Activated CD8-positive, alpha-beta memory T cell treated with anti-CD3 and anti-CD28 coated beads, Interleukin-2, amount 50 U/mL, for 4 hours (primary cell): ENCODE measurements around the gene TMA16.
"Not testable (repeated sequence)": the region's sequence is repeated elsewhere in the genome, so short reads cannot be mapped to it uniquely, and the experiment has no call there.

Experiments used
- DNase-seq: peaks from one replicate; pipeline ENCODE4 v3.0.0-alpha.2; 2020

TMA16 gene

DNA sequence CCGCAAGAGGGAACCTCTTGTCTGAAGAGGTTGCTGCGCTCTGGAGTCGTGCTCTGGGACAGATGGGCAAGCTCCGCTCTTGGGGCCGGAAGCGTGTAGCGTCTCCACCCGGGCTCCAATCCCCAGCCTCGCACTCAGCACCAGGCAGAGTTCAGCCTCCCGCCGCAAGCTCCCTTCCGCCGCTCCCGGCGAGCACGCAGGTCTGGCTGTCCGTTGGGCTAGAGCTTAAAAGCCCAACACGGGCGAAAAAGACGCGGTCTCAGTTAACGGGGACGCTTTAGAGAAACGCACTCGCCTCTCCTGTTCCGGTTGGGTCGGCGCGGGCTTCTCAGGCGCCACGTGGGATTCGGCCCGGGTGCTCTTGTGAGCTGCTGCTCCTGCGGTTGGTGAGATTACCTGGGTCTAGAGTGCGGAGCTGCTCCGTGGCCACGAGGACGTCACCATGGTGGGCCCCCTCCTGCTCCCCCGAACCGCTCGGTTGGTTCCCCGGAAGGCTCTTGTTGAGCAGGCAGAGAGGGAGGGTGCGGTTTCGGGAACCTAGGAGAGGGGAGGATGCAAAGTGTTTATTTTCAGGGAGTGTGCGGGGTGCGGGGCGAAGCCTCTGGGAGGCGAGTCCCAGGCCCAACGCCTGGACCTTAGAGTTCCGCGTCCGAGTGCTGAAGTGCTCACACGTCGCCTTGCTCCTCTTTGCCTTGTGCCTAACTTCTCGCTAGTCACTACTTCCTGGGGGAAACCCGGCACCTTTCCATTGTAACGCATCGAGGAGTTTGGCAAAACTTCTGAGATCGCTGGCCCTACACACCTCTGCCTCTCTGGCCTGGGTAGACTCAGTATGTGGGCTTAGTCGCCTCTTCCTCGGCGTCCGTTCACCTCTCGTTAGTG lies at the start of gene TMA16:
TMA16 (plus strand) TSS at position 331 of the 882 bp plus-strand sequence; CDS start at position 443, 112 bp downstream.
- peak; percentile 75 for DNase-seq

DNA sequence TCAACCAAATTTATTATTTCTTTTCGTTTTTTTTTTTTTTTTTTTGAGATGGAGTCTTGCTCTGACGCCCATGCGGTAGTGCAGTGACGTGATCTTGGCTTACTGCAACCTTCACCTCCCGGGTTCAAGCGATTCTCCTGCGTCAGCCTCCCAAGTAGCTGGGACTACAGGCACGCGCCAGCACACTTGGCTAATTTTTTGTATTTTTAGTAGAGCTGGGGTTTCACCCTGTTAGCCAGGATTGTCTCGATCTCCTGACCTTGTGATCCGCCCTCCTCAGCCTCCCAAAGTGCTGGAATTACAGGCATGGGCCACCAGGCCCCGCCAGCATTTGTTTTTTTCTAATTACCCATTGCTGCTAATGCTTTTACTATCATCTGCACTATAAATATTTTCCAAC lies 47.5 kb upstream of the TMA16 start:
- DNase-seq: not testable (repeated sequence)

DNA sequence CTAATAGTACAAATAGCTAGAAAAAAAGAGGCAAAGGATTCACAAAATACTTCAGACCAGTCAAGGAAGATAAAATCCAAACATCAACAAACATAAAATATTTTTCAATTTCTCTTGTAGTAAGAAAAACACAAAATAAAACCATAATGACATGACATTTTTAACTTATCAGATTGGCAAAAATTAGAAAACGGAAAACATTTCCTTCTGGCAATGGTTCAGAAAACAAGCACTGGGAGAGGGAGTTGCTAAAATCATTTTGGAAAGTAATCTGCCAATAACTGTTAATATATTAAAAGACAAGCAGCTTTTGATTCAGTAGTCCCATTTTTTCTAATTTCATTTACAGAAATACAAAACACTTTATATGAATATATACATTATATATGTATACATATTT lies 47.0 kb upstream of the TMA16 start:
- DNase-seq: no peak

DNA sequence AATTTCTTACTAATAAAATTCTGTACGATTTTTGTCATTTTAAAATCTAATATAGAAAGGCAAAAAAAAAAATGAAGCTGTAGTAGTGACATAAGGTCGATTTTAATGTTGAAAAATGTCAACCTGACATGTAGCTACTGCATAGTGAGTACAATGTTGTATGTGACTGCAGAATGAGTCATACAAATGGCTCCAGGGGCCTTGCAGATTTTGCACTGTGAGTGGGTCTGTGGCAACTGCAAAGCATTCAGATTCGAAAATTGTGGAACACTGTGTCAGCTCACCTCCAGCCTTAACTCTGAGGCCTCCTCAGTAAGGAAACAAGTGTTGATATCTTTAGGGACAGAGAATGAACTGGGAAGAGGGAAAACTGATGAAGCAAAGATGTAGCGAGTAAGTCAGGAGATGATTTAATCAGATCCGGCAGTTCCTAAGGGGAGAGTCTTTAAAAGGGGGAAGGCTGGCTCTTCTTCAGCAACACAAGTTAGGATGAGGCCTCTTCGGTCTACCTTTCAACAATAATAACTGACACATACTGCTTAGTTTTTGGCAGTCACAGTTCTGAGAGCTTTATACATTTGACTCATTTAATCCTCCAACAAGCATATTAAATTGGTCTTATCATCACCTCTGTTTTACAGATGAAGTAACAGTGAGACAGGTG lies 45.8 kb upstream of the TMA16 start:
- DNase-seq: no peak

DNA sequence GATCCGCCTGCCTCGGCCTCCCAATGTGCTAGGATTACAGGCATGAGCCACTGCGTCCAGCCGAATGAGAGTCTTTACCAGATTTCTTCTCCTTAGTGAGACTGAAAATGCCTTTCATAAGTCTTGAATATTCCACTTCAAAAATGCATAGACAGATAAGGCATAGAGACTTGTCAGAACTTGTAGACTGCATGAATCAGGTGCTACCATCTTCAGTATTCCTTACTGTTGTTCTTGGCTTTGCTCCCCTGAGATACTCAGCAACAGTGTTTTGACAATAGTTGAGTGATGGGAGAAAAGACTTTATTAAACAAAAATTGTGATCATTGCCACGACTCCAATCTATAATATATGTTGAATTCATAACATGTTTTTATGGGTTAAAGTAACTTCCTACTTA lies 31.9 kb upstream of the TMA16 start:
- DNase-seq: no peak

DNA sequence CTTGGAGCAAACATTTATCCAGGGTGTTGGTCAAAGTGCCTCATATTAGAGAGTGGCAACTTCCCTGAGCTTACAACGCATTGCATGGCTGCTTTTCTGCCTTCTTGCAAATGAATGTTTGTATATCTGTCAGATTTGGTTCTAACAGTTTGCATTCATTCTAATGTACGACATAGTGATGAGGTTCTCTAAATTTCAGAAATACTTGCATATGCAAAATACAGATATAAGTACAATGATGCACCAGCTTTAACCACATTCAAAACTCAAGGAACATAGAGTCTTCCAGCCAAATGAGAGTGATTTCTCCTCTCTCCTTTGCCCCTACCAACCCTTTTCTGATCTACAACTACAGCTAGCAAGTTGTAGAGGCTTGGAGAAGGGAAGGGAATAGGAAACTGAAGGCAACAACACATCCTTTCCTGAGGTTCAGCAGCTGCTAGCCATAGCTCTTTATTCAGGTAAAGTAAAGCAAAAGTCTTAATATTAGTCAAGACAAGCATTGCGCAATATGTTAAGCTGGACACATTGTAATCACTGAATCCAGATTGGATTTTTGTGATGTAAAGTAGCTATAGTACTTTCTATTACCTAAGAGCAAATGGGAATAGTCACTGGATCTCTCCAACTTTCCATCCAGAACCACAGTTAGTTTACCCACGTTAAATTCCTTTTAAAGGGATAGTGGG lies 27.3 kb upstream of the TMA16 start:
- no peak for DNase-seq

DNA sequence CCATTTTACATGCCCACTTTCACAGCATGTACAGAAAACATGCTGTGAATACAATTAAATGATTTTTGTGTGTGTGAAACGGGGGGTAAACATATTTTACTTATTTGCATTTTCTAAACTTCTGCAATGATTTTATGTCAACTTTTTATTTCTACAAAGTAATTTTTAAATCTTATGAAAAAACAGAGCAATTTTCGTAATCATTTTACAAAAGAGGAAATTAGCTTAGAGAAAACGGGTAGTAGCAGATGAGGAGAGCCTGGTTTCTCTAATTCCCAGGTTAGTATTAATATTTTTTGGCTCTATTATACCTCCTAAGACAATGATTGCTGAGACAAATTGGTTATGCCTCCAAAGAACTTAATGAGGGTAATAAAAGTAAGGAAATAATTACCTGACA lies 24.1 kb upstream of the TMA16 start:
- no peak for DNase-seq

DNA sequence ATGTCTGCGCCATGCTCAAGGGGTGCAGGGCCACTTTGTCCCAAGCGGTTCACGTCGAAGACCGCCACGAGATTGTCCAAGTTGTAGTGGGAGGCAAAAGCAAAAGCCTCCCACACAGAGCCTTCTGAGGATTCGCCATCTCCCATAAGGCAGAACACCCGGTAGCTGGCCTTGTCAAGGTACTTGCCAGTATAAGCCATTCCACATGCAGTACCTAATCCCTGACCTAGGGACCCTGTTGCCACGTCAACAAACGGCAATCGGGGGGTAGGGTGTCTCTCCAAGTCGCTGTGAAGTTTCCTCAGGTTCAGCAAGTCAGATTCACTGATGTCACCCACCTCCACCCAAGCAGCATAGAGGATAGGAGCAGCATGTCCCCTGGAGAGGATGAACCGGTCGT lies 21.4 kb upstream of the TMA16 start:
- no peak for DNase-seq

DNA sequence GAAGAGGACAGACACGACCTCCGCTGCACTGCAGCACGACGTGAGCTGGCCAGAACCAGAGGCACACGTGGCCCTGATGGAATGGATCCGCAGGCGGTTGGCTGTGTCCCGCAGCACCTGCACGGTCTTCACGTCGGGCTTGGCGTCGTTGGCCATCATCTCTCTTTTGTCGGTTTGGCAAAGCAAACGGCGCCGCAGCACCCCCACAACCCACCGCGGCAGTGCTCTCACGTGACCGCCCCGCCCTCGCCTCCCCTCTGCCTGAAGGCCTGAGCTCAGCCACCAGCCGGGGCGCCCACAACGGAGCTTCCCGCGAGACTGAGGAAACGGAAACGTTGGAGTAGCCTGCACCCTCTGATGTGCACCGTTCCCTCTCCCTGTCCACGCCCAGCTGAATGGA lies 20.9 kb upstream of the TMA16 start, which contains the start of gene TKTL2:
TKTL2 (minus strand) TSS at position 179 of the 400 bp plus-strand sequence; CDS start at position 159, 20 bp downstream.
- DNase-seq: no peak

DNA sequence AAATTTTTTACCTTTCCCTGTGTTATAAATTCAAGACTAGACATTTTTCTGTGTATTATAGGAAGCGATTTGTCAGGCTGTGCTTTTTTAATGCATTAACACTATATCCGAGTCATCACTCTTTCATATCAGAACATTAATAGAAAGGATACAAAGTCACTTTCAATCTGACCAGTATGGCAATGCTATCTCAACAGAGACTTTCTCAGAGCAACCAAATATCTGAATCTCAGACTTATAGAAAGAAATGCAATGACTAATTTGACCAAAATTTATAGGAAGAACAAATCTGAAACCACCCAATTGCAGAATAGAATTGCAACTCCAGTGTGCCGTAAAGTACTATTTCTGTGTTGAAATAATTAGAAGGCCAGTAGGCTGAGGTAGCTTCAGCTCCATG lies 20.5 kb upstream of the TMA16 start:
- DNase-seq: no peak

DNA sequence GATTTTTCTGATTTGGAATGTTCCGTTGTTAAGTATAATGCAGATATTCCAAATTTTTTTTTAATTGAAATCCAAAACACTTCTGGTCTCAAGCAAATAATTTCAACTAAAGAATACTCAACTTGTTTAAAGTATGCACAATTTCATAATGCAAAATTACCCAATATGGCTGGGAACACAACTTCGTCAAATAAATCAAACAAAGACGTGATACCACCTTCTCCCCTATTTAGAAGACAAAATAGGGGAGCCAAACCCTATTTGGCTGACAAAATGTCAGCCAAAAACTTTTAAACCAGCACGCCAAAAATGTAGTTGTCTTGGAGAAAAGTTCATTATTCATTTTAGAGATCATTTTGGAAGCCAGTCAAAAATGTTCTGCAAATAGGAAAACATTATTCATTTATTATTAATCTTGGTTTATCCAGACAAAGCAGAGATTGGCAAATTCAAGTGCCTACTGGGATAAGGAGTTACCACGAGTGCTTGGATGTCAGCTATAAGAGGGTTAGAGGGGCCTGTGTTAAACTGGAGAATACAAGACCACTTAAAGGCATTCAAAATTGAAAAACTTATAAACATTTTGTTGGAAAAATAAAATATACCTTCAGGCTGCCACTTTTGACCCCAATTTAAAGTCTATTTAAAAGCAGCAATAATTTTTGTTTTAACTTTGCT lies 17.6 kb upstream of the TMA16 start:
- DNase-seq: no peak

DNA sequence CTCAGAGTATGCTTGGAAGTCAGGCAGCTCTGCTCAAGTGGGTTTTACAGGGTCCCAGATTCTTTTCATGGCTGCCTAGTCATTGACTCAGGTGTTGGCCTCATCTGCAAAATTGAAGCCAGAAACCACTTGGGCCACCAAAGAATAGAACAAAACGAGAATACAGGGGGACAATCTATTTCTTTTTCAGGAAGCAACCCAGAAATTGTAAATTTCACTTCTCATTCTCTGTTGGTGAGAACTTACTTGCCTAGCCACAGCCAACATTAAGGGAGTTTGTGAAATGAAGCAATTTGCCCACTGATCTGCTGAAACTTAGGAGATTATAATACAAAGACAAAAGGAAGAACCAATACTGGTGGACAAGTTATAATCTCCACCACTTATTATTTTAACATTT lies 12.3 kb upstream of the TMA16 start:
- DNase-seq: no peak

DNA sequence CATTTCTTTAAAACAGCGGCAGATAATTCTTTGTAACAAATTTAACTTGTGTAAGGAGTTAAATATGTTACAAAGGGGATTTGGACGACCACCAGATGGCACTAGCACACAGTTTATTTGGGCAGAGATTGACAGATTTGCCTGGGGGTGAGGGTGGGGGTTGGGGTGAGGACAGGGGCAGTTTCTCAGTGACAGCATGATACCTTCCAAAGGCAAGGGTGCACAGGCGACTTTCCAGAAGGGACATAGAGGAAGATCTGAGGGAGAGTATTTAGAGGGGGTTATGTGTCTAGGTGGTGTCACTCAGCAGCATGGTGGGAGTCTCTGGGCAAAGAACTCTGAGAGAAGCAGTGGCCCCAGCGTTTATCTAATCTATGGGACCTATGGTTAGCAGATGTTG lies 9.6 kb upstream of the TMA16 start:
- DNase-seq: peak; percentile 62

DNA sequence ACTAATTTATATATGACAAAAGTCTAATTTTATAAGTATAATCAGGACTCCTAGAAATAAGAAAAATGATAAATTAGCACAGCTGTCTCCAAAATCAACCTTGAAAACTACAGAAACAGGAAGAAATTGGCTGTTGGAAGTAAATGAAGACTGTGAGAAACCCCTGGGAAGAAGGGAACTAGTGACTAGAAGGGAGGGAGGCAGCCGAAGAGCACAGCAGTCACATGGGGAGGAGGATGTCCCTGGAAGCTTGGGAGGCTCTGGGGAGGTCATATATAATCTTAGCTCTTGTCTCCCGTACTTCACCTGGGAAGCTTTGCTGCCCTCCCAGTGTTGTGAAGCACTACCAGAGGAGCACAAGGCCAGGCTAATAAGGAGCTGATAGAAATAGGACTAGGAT lies 8.9 kb upstream of the TMA16 start:
- no peak for DNase-seq

DNA sequence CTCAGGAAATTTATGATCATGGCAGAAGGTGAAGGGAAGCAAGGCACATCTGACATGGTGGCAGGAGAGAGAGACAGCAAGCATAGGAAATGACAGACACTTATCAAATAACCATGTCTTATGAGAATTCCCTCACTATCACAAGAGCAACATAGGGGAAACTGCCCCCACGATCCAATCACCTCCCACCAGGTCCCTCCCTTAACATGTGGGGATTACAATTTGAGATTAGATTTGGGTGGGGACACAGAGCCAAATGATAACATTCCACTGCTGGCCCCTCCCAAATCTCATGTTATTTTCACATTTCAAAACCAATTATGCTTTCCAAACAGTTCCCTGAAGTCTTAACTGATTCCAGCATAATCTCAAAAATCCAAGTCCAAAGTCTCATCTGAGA lies 8.2 kb upstream of the TMA16 start:
- DNase-seq: no peak

DNA sequence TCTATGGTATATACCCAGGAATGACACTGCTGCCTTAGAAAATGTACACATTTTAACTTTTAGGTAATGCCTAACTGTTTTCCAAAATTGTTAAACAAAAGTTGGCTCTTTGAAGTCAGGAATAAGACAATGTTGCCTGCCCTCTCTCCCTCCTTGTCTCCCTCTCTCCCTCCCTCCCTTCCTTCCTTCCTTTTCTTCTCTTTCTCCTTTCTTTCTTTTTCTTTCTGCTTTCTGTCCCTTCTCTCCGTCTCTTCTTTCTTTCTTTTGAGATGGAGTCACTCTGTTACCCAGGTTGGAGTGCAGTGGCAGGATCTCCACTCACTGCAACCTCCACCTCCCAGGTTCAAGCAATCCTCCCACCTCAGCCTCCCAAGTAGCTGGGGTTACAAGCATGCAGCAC lies 4.6 kb upstream of the TMA16 start:
- no peak for DNase-seq

DNA sequence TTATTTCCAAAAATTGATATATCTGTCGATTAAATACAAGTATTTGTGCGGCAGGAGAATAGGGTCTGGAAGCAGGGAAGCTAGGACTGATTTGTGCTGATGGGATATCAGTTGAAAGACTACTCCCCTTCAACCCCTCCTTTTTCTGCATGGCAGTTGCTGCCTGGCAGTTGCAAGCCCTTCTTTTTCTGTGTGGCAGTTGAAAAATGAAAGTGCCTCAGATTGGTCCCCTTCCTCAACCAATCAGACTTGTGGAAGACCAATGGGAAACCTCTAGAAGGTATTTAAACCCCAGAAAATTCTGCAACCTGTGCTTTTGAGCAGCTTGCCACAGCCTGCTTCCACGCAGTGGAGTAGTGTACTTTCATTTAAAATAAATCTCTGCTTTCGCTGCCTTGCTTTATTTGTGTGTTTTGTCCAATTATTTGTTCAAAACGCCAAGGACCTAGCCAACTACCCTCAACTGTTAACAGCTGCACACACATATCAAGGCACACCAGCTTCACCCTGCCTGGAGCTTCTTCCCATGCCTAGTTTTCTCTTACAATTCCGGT lies 1.5 kb upstream of the TMA16 start:
- DNase-seq: no peak

DNA sequence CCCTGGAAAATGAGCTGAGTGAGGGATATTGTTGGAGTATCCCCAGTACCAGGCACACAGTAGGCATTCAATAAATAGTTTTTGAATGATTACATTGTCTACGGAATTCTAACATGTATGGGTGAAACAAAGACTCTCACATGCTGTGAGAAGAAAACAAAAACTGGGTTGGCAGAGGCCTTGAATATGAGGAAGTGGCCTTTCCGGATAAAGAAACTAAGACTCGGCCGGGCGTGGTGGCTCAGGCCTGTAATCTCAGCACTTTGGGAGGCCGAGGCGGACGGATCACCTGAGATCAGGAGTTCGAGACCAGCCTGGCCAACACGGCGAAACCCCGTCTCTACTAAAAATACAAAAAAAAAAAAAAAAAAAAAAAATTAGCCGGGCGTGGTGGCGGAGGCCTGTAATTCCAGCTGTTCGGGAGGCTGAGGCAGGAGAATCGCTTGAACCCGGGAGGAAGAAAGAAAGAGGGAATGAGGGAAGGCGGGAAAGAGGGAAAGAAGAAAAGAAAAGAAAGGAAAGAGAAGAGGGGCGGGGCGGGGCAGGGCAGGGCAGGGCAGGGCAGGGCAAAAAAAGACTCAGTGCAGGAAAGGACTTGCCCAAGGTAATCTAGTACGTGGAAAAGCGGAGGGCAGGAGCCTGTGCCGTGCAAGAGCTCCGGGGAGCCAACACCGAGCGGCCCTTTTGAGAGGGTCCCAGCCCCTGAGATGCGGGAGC lies 689 bp upstream of the TMA16 start:
- no peak for DNase-seq

DNA sequence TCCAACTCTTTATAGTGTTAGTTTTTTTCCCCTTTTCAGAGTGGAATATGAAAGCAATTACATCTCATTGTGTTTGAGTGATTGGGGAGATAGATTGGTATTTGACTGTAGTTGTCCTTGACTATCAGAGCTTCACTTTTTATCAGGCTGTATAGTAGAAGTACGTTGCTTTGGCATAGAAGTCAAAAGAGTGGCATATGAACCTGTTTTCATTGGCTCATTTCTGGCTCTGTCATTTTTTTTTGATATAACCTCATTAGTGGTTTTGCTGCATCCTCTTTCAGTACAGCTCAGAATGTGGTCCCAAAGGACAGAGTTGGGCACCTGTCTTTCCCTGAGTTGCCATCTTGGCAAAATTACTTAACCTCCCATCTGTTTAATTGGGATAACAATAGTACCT lies 1.4 kb downstream of the TMA16 start:
- DNase-seq: no peak

DNA sequence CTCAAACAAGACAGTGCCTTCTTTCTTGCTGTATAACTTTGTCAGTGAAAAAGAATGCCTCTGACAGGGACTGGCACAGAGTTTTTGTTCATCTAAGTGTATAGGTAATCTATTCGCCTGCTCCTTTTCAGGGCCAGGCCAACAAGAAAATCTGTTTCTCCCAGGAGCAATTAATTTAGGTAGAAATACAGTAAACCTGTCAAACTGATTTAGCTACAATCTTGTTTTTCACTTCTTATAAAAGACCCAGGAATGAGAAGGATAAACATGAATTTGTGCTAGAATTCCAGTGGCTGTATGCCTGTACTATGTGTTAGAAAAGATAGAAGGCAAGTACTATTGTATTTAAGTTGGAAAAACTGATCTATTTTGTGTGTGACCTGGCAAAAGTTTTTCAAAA lies 6.1 kb downstream of the TMA16 start:
- no peak for DNase-seq

DNA sequence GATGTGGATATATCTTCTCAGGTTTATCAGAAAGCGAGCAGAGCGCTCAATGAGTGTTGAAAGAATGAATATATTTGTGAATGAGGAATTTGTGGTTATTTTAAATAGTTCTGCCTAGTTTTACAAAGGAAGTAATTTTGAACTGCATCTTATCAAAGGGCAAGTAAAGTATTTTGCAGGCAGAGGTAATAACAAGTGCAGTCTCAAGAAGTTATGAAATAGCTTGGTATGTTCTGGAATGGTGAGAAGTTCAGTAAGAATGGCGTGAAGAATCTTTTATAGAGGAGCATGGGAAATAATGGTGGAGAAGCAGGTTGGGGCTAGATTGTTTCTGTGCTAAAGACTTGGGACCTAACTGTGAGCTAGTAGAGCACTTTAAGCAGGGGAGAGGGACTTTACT lies 10.9 kb downstream of the TMA16 start:
- no peak for DNase-seq

DNA sequence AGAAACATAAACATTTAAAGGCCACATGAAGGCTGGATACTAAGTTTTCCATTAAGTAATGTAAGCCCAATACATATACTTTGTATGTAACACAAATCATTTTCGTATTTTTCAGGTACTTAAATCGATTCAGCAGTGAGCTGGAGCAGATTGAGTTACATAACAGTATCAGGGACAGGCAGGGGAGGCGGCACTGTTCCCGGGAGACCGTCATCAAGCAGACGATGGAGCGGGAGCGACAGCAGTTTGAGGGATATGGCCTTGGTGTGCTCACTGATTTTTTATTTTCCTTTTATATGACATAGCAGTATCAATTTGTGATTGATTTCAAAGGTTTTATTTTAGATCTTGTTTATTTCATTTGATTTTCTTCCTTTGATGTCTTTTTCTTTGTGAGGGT lies 20.7 kb downstream of the TMA16 start:
- DNase-seq: no peak
